ENCODE measurements around the gene GLCCI1.

- TF ChIP-seq ARNTL (CRISPR knock-in tag; IDR thresholded peaks at IDR 0.05; ENCODE audit: borderline replicate concordance, low read depth) = no peak
- no peak for TF ChIP-seq ZC3H10 (CRISPR knock-in tag; IDR thresholded peaks at IDR 0.05)
- TF ChIP-seq PATZ1 (CRISPR knock-in tag; IDR thresholded peaks at IDR 0.05; ENCODE audit: borderline replicate concordance) = no peak
- no peak for TF ChIP-seq BACH2 (CRISPR knock-in tag; IDR thresholded peaks at IDR 0.05; ENCODE audit: borderline replicate concordance)
- TF ChIP-seq CREB5 (CRISPR knock-in tag; IDR thresholded peaks at IDR 0.05; ENCODE audit: low read depth) = no peak
- TF ChIP-seq TCF4 (CRISPR knock-in tag; IDR thresholded peaks at IDR 0.05; ENCODE audit: borderline replicate concordance) = no peak
- no peak for TF ChIP-seq ISL1 (CRISPR knock-in tag; IDR thresholded peaks at IDR 0.05)
- TF ChIP-seq RARB (CRISPR knock-in tag; IDR thresholded peaks at IDR 0.05) = no peak
Measured at GRCh38 chr7:7976677-7977076, 8.1 kb downstream of the GLCCI1 start.

All from SK-N-SH treated with all-trans-retinoic acid at 6 μM for 48 hours (cell line).